NCI-H524 (cell line): ENCODE measurements around the gene TBC1D2.
A peak's percentile ranks its signal among the peaks of the same experiment; 100 is the strongest.

ENCODE experiments used
- DNase-seq, 2 experiments: peaks; one replicate each; lab custom pipeline; 2025; lab: John Stamatoyannopoulos, UW

TBC1D2 gene

GRCh38 chr9:98236901-98237487, 18.5 kb downstream of the TBC1D2 start:
- DNase-seq: no peak

DNA sequence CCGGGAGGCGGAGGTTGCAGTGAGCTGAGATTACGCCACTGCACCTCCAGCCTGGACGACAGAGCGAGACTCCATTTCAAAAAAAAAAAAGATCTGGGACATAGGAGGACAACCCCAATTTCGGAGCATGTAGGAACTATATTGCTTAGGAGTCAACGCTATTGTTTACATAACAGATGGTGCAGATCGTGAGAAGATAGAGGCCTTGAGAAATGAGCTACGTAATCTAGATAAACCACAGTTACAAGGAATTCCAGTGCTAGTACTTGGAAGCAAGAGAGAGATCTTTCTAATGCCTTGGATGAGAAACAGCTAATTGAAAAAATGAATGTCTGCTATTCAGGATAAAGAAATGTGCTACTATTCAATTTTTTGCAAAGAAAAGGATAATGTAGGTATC, 20.3 kb downstream of the TBC1D2 start:
- DNase-seq: no peak

DNA sequence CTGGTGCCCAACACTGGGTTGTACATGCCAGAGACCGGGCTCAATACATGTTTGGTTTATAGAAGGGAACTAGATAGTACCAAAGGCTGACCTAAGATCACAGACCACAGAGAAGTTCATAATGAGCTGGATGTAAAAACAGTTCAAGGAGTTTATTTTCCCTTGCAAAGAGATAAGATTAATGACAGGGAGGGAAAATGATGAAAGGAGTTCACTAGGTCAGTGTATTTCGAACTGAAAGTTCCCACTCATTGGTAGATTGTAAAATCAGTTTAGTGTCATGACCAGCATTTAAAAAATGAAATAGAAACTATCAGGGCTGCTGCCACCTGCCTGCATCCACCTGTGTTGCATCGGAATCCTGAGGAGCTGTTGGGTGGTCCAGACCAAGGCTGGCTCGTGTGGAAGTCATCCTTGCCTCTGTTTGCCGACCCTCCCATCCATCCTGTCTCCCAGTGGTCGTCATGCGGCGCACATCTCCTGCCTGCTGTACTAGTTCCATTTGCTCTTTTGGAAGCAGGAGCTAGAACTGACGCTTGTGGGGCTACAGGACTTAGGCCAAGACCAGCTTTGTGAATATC, 21.1 kb downstream of the TBC1D2 start:
- DNase-seq: no peak

DNA sequence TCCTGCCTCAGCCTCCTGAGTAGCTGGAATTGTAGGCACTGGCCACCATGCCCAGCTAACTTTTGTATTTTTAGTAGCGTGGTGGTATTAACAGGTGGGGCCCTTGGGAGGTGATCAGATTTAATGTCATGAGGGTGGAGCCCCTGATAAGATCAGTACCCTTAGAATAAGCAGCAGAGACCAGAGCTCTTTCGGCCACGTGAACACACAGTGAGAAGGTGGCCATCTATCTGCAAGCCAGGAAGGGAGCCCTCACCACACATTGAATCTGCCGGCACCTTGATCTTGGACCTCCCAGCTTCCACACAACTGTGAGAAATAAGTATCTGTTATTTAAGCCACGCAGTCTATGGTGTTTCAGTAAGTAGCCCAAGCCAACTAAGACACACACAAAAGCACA, 22.5 kb downstream of the TBC1D2 start:
- DNase-seq: no peak

DNA sequence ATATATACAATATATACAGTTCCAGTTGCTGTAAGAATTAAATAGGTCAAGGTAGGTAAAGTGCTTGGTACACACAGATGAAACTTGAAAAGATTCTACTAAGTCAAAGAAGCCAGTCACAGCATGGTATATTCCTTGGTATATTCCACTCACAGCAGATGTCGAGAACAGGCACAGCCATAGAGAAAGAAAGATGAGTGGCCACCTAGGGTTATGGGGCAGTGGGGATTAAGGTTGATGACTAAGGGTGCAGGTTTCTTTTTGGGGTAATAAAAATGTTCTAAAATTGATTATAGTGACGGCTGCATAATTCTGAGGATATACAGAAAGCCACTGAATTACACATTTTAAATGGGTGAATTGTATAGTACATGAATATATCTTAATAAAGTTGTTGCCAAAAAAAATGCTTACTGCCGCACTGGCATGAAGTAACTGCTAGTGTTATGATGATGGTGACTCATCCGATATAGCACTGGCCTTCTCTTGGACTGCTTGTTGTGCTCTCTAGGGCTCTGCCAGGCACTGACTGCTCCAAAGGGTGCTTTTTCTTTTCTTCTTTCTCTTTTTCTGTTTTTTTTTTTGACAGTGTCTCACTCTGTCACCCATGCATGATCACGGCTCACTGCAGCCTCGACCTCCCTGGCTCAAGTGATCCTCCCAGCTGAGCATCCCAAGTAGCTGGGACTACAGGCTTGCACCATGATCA, 23.5 kb downstream of the TBC1D2 start:
- DNase-seq: no peak

DNA sequence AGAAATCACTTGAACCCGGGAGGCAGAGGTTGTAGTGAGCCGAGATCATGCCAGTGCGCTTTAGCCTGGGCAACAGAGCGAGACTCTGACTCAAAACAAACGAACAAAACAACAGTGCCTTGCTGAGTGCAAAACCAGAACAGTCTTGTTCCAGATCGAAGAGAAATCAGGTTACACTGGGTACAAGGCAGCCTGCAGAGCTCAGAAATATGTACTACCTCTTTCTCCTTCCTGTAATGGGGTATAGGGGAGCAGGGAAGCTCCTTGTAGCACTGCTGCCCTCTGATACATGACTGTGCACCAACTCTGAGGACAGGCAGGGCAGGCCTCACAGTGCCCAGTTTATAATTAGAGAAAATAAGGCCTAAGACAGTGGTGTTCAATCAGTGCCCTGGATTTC, 24.7 kb downstream of the TBC1D2 start:
- DNase-seq: no peak

DNA sequence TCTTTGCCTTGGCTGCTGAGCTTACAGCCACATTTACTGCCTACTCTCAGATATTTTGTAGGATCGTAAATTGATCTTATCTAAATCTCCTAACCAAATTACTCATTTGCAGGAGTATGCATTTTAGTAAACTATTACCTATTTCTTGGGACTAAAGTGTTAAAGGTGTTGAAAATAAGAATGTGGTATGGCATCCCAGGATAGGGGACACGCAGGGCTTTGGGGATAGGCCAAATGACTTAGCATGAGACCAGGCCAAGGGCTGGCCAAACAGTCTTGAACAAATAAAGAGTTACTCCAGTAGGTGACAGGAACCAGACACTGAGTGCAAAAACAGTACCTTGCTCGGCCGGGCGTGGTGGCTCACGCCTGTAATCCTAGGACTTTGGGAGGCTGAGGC, 25.1 kb downstream of the TBC1D2 start:
- DNase-seq: no peak

- DNase-seq: no peak
These were observed 25.8 kb downstream of the TBC1D2 start for GRCh38 chr9:98229620-98230019.

DNA sequence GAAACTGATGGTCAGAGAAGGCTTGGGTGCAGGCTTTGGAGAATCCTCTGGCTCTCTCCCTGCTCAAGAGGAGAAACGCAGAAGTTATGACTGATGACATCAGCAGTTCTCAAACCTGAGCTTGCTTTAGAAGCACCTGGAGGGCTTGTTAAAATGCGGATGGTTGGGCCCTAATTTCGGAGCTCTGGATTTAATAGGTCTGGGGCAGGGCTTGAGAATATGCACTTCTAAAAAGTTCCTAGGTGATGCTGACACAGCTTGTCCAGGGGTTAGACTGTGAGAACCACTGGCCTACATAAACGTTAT, 26.4 kb downstream of the TBC1D2 start:
- DNase-seq: no peak

DNA sequence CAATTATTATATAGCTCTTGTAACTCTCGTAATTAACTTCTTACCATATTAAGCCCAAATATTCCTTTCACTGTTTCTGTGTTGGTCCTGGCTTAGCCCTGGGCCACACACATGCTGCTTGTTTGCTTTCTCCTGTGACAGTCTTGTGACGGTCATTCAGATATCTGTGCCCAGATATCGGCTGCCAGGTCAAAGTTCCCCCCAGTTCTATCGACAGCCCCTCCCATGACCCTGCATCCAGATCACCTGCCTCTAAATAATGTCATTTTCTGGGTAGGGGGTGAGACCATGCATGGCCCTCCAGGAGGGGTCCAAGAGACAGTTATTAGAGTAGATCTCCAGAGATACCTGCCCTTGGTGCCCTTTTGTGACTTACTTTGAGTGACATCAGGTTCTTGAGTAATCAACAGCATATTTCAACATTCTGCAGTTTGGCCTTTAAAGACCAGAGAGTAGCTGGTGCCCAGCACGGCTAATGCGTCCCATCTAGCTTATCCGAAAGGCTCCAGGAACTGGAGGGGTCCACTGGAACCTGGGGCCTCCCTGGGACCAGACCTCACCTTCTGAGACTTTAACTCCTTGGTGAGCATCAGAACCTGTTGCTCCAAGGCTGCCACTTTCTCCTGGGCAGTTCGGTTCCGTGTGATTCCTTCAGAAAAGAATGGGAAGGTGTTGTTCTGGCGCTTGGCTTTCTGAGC, 26.9 kb downstream of the TBC1D2 start:
- DNase-seq: no peak

GRCh38 chr9:98227883-98228282, 27.6 kb downstream of the TBC1D2 start:
- DNase-seq: no peak

DNA sequence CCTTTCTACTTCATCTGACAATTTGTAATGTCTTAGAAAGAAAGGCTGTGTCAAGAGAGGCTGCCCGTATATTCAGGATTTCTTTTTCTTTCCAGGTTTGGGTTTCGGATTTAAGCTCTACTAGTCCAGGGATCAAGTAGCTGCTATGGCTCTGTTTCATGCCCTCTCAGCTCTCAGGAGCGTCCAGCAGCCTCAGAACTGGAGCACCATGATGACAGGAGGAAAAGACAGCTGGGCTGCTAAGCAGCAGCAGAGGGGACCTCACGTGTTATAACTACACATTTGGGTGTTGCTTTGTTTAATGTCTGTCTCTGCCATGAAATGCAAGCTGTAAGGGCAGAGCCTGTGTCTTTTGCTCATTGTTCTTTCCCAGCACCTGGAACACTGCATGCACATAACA, 28.5 kb downstream of the TBC1D2 start:
- peak; percentile 89 to 96 for DNase-seq

GRCh38 chr9:98226516-98226915, 28.9 kb downstream of the TBC1D2 start:
- DNase-seq: no peak

DNA sequence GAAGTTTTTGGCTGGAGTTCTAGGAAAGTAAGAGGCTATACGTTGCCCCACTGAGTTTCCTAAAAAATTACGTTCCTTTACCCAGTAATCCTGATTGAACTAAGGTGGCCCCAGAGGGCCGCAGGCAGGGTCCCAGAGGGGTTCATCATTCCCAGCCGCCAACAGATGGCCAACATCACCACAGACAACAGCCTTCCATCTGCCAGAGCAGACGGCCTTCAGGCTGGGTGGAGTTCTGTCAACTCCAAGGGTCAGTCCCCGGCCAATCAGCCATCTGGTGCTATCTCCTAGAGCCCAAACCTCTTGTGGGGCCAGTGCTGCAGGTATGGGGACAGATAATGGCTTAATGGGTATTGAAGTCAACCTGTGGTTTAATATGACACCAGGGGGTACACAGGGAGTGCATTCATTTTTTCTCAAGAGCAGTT, 30.4 kb downstream of the TBC1D2 start:
- peak; percentile 97 to 99 for DNase-seq

DNA sequence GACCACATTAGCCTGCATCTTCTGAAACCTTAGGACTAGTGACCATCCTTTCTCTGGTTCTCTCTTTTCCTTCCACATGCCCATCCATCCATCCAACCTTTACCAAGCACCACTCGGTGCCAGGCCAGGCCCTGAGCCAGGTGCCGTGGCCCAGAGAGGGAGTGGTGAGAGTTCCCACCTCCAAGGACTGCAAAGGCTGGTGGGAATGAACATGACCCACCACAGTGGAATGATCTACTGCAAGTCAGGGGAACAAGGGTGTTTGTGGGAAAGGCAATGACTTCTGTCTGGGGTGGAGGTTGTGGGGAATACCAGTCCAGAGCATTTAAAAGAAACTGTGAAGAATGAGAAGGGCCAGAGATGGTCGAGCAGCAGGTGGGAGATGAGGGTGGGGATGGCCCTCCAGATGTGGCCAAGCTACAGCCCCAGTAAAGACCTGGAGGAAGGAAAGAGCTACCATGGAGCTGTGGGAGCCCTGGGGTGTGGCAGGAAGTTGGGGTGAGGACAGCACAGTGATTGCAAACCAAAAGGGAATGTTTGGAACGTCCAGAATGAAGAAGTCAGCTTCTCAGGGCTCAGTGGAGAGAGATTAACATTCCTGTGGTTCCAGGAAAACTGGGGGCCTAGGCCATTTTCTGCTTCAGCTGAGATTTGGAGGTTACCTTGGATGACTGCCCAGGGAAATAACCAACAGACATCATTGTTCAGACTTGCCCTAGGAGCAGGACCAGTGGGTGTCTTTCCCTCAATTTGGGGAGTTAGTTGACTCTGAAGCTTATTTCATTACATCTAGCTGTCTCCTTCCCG, 32.4 kb downstream of the TBC1D2 start:
- no peak for DNase-seq

DNA sequence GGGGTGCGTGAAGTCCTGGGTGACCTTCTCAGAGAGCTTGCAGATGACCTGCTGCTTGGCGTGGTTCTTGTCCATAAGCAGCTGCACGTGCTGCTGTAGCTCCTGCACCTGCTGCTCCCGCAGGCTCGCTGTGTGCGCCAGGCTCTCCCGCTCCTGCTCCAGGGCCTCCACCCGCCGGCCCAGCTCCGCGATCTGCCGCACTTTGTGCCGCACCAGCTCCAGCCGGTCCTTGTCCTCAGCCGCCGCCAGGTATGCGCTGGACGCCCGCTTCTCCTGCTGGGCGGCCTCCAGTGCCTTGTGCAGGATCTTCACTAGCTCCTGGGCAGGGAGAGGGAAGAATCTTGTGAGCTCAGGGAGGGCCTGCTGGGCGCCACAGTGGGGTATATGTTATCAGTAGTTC, 34.5 kb downstream of the TBC1D2 start:
- no peak for DNase-seq

GRCh38 chr9:98219794-98220370, 35.6 kb downstream of the TBC1D2 start:
- no peak for DNase-seq

DNA sequence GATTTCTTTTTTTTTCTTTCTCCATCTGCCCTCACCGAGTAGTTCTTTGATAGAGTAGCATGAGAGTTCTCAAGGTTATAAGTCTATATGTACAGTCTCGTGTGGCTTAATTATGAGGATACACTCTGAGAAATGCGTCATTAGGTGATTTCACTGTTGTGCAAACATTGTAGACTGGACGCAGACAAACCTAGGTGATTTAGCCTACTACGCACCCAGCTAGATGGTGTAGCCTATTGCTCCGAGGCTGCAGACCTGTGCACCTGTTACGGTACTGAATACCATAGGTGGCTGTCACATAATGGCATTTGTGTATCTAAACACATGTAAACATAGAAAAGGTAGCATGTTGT, 36.1 kb downstream of the TBC1D2 start:
- no peak for DNase-seq

GRCh38 chr9:98218562-98219363, 36.7 kb downstream of the TBC1D2 start:
- no peak for DNase-seq

- no peak for DNase-seq
These were observed 38.2 kb downstream of the TBC1D2 start for GRCh38 chr9:98217255-98217654.

- DNase-seq: no peak
These were observed 39.1 kb downstream of the TBC1D2 start for GRCh38 chr9:98216391-98216790.
